GM12892 (cell line): ENCODE data around the gene HMCN2.

Experiments
- POLR2A ChIP-seq: IDR thresholded peaks from 2 replicates; pipeline ENCODE4 v1.6.1; 2011; ENCODE audit warnings: low read depth, low read length, control low read depth
- POLR2AphosphoS5 ChIP-seq: IDR thresholded peaks from 2 replicates; pipeline ENCODE4 v1.6.1; 2011; ENCODE audit warnings: low read depth, low read length, control low read depth

DNA sequence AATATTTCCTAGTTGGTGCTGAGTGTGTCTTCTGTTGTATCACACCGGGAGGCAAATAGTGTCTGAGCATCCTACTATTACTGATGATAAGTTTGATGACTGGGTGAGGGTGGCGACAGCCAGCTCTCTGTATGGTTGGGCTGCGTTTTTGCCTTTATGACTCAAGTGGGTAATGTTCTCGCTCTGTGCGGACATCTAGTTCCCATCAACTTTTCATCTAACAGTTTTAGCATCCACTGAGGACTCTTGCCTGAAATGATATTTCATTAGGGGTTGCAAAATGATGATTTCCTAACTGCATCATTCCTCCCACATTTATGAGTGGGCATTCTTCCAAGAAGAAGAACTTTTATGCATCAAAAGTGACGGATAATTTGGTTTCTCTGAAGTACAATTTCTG is 26.5 kb downstream of the HMCN2 start:
- TF ChIP-seq POLR2AphosphoS5, result no peak
- TF ChIP-seq POLR2A, result no peak
